NCI-H2227 (cell line): Measurements from ENCODE around the gene FSTL5.
"Not testable (repeated sequence)": the region's sequence is repeated elsewhere in the genome, so short reads cannot be mapped to it uniquely, and the experiment has no call there.

Source experiments
- DNase-seq: peaks from one replicate; lab custom pipeline; 2025; ENCODE audit not compliant: unreplicated experiment; lab: John Stamatoyannopoulos, UW

FSTL5 gene

DNA sequence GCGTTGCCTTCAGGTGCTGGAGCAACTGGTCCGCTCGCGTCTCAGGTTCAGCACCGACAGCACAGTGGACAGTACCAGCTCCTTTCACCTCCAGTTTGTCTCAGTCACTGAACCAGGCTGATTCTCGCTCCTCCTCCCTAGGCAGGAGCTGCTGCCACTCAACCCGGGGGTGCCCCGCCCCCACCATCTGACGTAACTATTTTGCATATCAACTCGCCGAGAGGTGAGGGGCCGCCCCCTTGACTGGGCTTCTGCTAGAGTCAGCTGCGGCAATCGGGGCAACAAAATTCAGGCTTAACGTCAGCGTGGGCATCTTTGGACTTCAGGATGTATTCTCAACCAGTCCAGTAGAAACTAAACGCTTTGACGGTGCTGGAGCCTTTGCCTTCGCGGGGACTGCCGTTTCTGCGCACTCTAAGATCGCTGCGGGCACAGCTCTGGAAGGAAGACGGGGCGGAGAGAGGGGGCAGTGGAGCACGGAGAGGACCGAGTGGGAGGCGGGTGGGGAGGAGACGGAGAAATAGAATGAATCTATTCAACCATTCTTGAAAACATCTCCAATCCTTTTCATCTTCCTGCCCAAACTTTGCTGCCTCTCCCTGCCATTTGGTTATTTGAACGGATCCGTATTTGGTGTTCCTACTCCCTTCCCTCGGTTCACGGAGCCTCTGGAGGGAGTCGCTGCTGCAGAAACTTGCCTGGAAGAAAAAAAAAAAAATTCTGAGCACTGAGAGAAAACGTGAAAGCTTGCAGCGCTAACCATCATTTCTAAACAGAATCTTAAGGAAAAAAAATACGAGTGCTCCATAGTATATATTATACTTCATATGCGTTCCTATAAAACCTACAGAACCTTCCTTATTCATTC is at the start of gene FSTL5:
FSTL5 (minus strand) TSS at position 109 of the 868 bp plus-strand sequence. CDS start 52,604 bp downstream, outside the sequence.
- peak; percentile 8 for DNase-seq

DNA sequence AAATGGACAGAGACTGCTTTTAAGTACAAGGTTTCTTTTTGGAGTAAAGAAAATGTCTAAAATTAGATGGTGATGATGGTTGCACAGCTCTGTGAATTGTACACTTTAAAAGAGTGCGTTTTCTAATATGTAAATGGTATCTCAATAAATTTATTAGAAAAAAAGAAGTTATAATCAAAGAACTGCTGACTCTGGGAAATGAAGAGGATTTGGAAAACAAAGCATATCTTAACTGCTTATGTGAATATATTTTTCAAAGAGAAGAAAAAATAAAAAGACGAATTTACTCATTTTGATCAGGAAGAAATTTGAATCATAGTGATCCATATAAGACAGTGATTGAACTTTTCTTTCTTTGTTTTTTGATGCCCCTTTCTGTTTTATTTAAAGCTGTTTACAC is 45.9 kb upstream of the FSTL5 start:
- no peak for DNase-seq

DNA sequence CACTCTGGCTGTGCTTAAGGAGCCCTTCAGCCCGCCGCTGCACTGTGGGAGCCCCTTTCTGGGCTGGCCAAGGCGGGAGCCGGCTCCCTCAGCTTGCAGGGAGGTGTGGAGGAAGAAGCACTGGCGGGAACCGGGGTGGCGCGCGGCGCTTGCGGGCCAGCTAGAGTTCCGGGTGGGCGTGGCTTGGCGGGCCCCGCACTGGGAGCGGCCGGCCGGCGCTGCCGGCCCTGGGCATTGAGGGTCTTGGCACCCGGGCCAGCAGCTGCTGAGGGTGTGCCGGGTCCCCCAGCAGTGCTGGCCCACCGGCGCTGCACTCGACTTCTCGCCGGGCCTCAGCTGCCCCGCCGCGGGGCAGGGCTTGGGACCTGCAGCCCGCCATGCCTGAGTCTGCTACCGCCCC is 39.7 kb upstream of the FSTL5 start:
- not testable (repeated sequence) for DNase-seq

DNA sequence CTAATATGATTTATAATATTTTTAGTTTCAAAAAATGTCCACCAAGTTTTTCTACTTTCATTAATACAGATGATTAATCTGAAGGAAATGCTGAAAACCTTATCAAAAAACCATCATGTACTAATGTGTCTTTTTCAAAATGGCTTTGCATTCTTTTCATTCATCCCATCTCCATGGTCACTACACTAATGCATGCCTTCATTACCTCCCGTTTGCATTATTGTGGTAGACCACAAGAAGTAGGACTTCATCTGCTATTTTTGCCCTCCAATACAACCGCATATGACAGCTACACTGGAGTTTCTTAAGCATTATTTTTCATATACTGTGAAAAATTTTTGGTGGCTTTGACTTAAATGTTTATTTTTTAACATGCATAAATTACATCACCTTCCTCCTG is 37.9 kb upstream of the FSTL5 start:
- no peak for DNase-seq

DNA sequence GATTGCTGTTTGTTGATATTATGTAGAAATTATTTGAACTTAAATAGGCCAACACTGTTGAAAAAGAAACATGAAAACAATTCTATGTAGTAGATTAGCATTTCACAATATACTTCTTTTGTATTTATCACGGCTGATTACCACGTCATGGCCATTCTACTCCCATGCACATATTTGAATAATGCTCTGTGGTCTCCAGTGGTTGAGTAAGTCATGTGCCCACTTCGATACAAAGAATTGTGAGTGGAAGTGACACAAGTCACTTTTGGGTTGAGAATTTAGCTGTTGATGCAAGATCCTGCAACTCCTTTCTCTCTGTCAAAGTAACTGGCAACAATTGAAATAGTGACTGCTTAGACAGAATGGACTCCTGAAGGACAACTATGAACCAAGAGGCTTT is 6.7 kb upstream of the FSTL5 start:
- DNase-seq, result no peak

DNA sequence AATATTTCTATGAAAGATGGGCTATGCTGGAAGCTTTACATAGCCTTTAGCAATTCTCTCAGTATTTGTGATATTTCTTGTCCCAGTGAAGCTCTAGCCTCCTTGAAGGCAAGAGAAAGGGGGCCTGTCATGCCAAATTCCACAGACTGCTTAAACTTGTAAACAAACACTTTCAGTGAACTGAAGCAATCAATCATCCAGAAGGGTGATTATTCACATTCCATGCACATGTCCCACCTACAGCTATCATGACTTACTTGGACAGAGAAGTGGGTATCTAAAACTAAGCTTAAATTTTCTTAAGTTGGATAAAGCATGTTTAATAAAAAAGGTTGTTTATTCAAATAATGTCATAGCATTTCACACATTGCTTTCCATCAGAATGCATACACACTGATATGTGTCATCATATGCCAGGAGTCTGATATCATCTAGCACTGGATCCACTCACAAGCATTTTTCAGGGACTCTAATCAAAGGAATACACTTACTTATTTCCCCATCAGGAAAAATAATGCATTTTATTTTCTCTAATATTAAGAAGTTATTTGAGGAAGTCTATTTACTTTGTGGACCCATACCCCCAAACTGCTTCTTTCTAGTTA is 1.2 kb upstream of the FSTL5 start:
- no peak for DNase-seq

DNA sequence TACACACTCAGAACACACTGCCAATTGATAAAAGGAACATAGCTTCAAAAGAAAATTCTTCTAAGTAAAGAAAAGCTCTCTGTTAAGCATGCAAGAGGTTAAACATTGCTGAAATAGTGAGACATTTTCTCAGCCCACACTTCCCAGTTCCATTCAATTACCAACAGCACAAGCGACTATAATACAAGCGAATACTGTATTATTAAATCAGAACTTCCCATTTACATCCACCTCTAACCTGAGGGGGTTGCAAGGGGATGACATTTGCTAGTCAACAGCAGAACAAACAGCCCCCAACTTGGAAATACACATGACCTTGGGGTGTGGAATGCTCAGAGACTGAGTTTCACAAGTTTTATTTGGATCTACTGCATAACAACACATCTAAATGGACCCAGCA is 1.1 kb downstream of the FSTL5 start:
- DNase-seq, result no peak

DNA sequence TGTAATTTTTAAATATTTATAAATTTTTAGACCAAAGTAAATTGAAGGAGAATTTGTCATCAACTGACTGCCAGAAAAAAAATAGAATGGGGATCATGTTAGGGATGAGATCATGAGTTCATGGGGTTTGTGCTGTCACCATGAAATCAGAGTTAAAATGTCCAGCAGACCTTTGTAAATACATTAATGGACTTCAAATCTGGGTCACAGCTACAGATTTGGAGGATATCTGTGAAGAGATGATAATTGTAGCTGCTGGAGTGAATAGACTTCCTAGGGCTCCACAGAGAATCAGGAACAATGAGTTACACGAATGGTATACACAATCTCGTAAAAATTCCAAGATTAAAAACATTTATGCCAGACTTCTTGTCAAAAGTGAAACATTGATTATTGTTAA is 6.6 kb downstream of the FSTL5 start:
- DNase-seq, result no peak

DNA sequence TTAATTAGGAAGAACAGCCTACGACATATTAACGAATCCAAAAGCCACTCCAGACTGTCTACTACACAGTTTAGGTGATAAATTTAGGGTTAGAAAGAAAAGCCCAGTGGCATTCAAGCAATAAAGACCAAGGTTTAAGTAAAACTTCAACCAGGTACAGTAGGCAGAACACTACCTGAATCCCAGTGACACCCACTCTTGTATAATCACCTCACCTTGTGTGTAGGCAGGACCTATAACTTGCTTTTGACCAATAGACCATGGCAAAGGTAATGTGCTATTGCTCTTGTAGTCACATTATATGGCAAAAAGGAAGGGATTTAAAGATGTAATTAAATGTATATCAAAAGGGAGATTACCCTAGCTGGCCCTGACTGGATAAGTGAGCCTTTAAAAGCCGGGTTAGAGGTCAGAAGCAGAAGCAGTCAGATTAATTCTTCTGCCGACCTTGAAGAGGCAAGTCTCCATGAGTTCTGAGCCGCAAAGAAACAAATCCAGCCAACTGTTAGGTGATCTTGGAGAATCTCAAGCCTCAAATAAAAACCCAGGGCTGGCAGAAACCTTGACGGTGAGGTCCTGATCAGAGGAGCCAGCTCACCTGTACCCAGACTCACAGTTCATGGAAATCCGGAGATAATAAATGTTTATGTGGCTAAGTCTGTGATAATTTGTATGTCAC is 8.8 kb downstream of the FSTL5 start:
- no peak for DNase-seq

DNA sequence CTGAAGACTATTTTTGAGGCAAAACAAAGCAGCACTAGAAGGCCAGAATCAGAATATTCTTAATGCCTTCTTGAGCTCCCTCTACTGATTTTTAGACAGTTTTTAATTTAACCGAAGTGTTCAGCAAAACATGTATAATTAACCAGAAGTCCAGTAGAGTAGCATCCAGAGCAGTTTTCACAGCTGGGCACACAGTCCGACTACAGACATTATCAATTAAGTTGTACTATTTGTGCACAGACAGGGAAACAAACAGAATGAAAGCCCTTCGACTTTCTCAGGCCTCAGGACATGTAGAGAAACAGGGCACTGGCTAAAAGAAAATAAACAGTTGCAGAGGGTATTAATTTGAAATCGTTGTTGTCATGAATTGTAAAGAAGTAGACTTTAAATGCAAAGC is 11.9 kb downstream of the FSTL5 start:
- no peak for DNase-seq

DNA sequence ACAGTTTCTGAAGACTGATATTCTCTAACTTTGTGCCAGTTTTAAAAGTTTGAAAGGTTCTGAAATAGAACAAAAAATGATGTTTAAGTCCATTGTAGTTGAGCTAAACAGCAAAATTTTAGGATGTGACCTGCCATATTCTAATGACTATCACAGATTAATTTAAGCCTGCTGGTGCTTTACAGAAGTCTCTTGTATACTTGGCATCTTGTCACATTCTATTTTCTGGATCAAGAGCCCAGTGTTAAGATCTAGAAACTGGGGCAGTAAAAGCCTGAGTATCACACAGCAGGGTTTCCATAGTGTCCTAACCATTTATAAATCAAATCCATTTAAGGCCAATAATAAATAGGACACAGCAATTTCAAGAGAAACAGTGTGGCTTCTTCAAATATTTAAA is 12.4 kb downstream of the FSTL5 start:
- no peak for DNase-seq

DNA sequence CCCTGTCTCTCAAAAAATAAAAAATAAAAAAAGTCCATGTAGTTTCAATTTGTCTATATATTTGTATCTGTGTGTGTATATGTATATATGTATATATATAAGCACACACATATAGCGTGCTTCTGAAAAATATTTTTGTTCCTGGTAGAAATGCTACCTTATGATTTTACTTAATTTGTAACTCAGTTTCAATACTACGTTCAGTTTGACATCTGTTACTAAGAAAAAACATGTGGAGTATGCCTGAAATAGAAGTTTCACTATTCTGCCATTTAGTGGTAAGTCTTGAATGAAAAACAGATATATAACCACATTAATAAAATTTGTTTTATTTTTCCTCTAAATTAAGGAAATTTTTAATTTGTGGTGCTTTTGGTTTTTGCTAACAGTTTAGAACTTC is 14.2 kb downstream of the FSTL5 start:
- DNase-seq, result no peak

DNA sequence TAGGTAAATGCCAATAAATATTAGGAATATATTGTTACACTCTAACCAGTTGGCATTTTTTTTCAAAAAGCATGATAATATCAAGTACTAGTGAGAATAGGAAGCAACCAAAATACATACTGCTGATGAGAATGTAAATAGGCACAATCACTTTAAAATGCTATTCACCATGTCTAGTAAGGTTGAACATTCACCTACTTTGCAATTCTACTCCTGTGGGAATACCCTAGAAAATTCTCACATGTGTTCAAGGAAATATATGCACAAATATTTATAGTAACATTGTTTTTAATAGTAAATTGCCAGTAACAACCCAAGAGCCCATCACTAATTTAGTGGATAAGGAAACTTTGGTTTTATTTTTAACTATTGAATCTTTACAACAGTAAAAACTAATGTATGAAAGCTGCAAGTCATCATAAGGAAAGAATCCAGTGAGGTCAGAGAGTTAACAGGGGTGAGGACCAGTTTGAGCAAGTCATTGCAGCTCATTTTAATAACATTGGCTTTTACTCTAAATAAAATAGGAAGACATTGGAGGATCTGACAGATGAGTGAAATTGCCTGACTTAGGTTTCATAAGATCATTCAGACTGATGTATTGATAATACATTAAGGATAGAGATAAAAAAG is 23.6 kb downstream of the FSTL5 start:
- no peak for DNase-seq

DNA sequence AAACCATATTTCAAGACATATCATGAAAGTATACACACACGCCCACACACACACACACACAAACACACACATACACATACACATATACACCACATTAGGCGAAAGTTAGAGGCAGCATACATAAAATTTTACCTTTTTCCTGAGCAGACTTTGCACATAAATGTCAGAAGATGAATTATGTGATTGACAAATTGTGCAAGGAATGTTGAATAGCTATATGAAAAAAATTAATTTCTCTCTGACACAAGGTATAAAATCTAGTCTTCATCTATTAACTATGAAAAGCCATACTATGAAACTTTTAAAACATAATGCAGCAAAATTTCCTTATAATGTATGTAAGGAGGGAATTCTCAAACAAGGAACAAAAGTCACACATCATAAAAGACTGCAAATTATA is 24.4 kb downstream of the FSTL5 start:
- no peak for DNase-seq

DNA sequence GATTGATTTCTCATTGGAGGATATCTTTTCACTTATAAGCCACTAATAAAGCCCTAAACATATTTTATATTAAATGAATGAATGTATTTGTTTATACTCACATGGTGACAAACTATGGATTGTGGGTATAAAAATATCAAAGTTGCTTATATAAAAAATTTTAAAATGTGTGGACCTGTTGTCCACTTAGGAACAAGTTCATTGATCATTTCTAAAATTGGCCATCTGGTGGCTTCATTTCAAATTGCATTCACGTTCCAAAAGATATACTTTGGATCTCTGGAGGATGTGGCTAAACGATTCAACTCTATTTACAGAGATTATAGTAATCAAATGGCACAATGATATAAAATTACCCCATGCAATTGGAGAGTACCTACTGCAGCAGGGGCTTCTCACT is 32.5 kb downstream of the FSTL5 start:
- DNase-seq, result no peak

DNA sequence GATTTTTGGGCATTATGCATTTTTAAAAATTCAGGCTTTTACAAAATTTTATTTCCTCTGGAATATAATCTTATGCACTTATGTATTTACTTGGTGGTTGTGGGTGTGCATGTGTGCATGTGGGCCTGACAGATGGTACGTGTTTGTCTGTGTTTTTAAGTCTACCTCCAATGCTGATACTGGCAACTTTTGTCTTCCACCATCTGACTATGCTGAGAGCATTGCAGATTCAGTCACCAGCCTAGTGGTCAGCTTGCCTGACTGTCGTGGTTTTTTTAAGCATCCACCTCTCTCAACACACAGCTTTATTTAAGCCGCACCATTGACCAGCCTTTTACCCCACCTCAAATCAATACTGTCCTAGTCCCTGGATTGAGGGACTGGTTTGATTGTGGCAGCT is 37.1 kb downstream of the FSTL5 start:
- DNase-seq, result no peak

DNA sequence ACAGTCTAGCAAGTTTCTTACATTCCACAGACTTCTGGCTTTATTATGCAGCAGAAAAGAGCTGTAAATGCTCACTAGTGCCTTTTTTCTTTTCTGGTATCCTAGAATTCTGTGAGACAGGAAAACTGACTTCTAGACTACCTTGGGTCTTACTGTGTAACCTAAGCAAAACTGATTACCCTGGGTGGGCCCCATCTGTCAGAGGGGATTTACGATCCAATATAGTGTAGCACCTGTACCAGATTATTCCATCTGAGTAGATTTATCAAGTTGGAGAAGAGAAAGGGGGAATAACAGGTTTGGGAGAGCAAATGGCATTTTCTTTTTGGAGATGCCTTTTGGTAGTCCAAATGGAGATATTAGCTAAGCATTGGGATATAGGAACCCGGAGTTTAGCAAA is 46.7 kb downstream of the FSTL5 start:
- no peak for DNase-seq

DNA sequence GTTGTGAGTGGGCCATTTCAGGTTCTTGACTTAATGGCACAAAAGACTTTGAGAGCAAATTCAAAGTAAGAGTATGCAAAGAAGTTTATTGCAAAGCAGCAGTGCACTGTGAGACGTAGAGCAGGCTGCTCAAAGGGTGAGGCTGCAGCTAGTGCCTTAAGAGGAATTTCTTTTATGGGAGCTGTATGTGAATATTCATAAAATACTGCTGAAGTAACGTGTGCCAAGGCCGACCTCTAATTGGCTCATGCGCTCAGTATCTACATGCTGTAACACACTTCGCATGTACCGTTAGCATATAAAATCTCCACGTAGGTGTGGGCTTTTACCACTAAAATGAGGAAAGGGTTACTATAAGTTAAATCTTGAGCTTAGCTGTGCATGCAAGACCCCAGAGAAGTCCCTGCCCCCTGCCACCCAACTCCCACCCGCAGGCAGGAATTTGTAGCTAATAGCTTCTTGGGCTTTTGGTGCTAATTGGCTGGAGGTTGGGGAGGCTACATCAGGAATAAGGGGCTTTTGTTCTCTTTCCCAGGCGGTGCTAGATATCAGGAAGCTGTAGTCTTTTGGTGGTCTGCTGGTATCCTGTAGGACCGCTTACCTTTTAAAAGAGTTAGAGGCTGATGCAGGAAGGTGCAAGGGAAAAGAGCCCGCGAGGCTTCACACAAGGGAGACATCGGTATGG is 47.6 kb downstream of the FSTL5 start:
- DNase-seq, result no peak

DNA sequence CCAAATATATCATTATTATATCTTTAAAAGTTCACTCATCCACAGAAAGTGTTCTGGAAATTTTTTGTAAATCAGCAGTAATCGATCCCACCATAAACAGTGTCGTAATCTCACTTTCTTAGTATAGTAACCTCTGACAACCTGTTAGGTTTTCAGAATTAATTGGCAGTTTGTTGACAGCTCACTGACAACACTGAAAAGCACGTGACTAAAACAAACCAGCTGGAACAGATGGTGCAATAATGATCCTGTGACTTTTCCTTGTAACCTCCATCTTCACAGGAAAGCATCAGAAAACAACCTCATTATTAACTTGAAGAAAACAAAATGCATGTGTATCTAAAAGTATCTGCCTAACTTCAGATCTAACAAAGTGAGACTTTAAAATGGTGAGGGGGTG is 48.5 kb downstream of the FSTL5 start:
- DNase-seq, result no peak

DNA sequence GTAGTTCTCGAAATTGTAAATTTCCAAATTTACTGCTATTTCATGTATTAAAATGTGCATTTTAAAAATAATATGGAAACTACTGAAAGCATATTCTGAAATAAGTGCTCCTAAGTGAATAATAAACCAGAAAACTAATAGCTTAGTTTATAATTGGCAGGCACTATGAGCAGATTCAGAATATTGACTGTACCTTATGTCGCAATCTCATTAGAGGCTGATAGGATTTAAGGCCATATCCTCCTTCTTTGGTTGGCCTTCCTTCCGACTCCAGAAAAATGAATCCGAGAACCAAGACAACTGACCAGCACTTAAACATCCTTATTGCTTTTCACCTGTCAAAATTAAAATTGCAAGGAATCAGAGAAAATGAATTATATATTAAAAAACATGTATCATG is 52.7 kb downstream of the FSTL5 start:
- DNase-seq, result no peak

DNA sequence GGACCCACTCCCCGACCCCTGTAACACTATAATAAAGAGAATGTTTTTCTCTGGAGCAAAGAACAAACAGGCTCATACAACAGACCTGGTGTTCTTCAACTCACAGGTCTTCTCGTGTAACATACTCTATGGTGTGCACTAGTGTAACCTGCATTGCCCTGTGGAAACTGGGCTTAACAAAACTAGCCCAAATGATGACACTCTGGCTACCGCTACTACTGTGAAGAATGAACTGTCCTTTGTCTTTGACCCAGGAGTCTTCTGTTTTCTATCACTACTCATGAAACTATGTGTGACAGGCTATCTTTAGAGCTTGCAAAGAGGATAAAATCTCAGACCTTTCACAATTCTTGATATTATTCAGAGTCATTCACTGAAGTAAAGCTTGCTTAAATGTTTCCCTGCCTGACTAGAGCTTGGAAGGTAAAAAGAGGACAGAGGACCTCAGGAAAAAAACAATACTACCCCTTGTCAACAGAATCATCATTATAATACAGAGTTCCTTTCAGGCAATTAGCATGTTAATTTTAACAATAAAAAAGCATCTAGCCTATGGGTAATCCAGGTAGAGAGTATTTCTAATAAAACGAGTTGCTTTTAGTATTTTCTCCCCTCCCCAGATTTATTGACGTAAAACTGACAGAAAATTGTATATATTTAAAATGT is 59.2 kb downstream of the FSTL5 start:
- DNase-seq, result no peak
